K562 (cell line): Measurements from ENCODE around the gene SLC25A31. TPM values are rescaled to one million over a fixed set of nuclear protein-coding genes. Genes with fewer than 3 reads are reported as not detected.

Experiments
- AFF4 ChIP-seq: sonication (generic); formaldehyde crosslinking; IDR thresholded peaks from 2 replicates; pipeline ENCODE4 v1.8.0; 2023; ENCODE audit warnings: mild to moderate bottlenecking, missing genetic modification reagents
- ARNT ChIP-seq, 2 experiments: fragments of 450-650 bp; IDR thresholded peaks; 2 replicates each; pipeline ENCODE4 v1.6.1; 2016; ENCODE audit warnings: mild to moderate bottlenecking in 1 of 2
- GATAD2B ChIP-seq: fragments of 450-650 bp; IDR thresholded peaks from 2 replicates; pipeline ENCODE4 v1.6.1; 2017; ENCODE audit warnings: mild to moderate bottlenecking, borderline replicate concordance
- KDM1A ChIP-seq, 2 experiments: fragments of 450-650 bp; IDR thresholded peaks; 2 replicates each; pipeline ENCODE4 v1.6.1; 2016; ENCODE audit warnings: mild to moderate bottlenecking in 2 of 2
- NBN ChIP-seq: fragments of 450-650 bp; IDR thresholded peaks from 2 replicates; pipeline ENCODE4 v1.6.1; 2016; ENCODE audit warnings: low read depth, mild to moderate bottlenecking
- PHF20 ChIP-seq: fragments of 450-650 bp; IDR thresholded peaks from 2 replicates; pipeline ENCODE4 v1.6.1; 2018; ENCODE audit not compliant: partially characterized antibody
- POLR2A ChIP-seq: fragments of 450-650 bp; conservative IDR thresholded peaks from 2 replicates; pipeline ENCODE4 v1.6.1; 2016
- PYGO2 ChIP-seq: fragments of 450-650 bp; IDR thresholded peaks from 2 replicates; pipeline ENCODE4 v1.6.1; 2016; ENCODE audit warnings: mild to moderate bottlenecking, missing genetic modification characterization, moderate library complexity, missing compliant biosample characterization
- TCF3 ChIP-seq: sonication (generic); formaldehyde crosslinking; IDR thresholded peaks from 2 replicates; pipeline ENCODE4 v1.4.0; 2020; ENCODE audit warnings: mild to moderate bottlenecking, missing genetic modification reagents
- ZBTB5 ChIP-seq: fragments of 450-650 bp; IDR thresholded peaks from 2 replicates; pipeline ENCODE4 v1.6.1; 2017; ENCODE audit warnings: antibody characterized with exemption
- ZBTB7A ChIP-seq: IDR thresholded peaks from 2 replicates; pipeline ENCODE4 v1.6.1; 2011; ENCODE audit warnings: low read depth, mild to moderate bottlenecking, low read length, moderate library complexity, borderline replicate concordance; ENCODE audit not compliant: control insufficient read depth
- ZC3H11A ChIP-seq: IDR thresholded peaks from 2 replicates; pipeline ENCODE4 v1.6.1; 2012; ENCODE audit warnings: low read depth, low read length, improper control_type of control experiment
- ZNF140 ChIP-seq: fragments of 250-450 bp; sonication (Bioruptor Pico); IDR thresholded peaks from 2 replicates; pipeline ENCODE4 v1.8.0; 2021; ENCODE audit warnings: moderate library complexity, mild to moderate bottlenecking, inconsistent platforms
- ZNF24 ChIP-seq: fragments of 450-650 bp; IDR thresholded peaks from 2 replicates; pipeline ENCODE4 v1.6.1; 2016
- ZNF395 ChIP-seq: fragments of 200-800 bp; sonication (Bioruptor generic); IDR thresholded peaks from 2 replicates; pipeline ENCODE4 v1.6.1; 2017; ENCODE audit warnings: missing genetic modification characterization, missing compliant biosample characterization
- ZNF551 ChIP-seq: fragments of 250-450 bp; sonication (Bioruptor Pico); IDR thresholded peaks from 2 replicates; pipeline ENCODE4 v1.5.0; 2021; ENCODE audit warnings: mild to moderate bottlenecking, moderate library complexity
- ZNF707 ChIP-seq: fragments of 250-450 bp; sonication (Bioruptor Pico); conservative IDR thresholded peaks from 2 replicates; pipeline ENCODE4 v1.8.0; 2022; ENCODE audit warnings: inconsistent platforms, mild to moderate bottlenecking, moderate library complexity
- ZNF717 ChIP-seq: fragments of 250-450 bp; sonication (Bioruptor Pico); IDR thresholded peaks from 2 replicates; pipeline ENCODE4 v1.5.0; 2021
- ZZZ3 ChIP-seq: fragments of 450-650 bp; IDR thresholded peaks from 2 replicates; pipeline ENCODE4 v1.6.1; 2016; ENCODE audit warnings: antibody characterized with exemption, mild to moderate bottlenecking, moderate library complexity
- polyA plus RNA-seq, 8 experiments: library from polyadenylated mRNA; depleted of rRNA in 4 of 8; stranded (reverse) in 5 of 8; unstranded in 3 of 8; fragments of >200 nt; fragmentation: Nextera tagmentation in 2 of 8; fragmentation: Illumina TruSeq in 1 of 8; extraction: Ambion mirVana in 2 of 8; extraction: Trizol in 1 of 8; gene quantifications; 2 replicates each; pipeline versions ENCODE4 v1.2.1 to v1.2.3, GENCODE V29; 2011 to 2014; ENCODE audit warnings: inconsistent platforms in 1 of 8, missing spikeins in 1 of 8
- total RNA-seq, 7 experiments: library from RNA; depleted of rRNA in 6 of 7; stranded (reverse); fragments of >200 nt in 6 of 7; fragmentation: Illumina TruSeq in 2 of 7; extraction: Trizol in 2 of 7; gene quantifications; 2 replicates each; pipeline versions ENCODE4 v1.2.1 to v1.2.3, GENCODE V29; 2011 to 2021; ENCODE audit warnings: low replicate concordance in 1 of 7
- TF ChIP-seq, protein P1 (sequence below), 2 experiments: fragments of 450-650 bp; IDR thresholded peaks; 2 replicates each; pipeline ENCODE4 v1.6.1; 2018; ENCODE audit warnings: mild to moderate bottlenecking in 2 of 2, low read depth in 1 of 2; ENCODE audit not compliant: partially characterized antibody in 2 of 2

The SLC25A31 gene
- total and polyA plus RNA-seq, 9 of the 15 experiments (the other 6 are each of a cell fraction or from before 2014, with no cell fraction given) = 0.07 TPM; not detected in 8

DNA sequence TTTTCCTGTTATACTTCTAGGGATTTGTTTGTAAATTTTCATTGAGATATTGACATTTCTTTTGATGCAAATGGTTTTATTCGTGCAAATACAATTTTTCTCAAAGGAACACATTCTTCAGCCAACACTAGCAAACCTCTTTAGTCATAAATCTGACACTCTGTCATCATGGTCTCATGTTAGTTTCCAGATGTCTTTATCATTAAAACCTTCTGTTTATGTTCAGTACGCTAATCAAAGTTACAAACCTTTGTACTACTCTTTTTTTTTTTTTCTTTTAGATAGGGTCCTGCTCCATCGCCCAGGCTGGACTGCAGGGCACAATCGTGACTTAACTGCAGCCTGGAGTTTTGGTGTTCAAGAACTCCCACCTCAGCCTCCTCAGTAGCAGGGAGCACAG is 7.1 kb downstream of the SLC25A31 start (continued):
- no peak for TF ChIP-seq GATAD2B
- TF ChIP-seq ARNT (IDR thresholded peaks at IDR 0.05) = 0 out of 4 replicates have a peak, but pooled peaks of 1 of the 2 experiments have one; percentile 28
- TF ChIP-seq PYGO2 (tag) = no peak
- TF ChIP-seq NBN = no peak
- no peak for TF ChIP-seq ZNF140 (CRISPR knock-in tag)
- TF ChIP-seq POLR2A = no peak
- TF ChIP-seq KDM1A (IDR thresholded peaks at IDR 0.05) = peak; percentile 80 to 84
- no peak for TF ChIP-seq ZBTB7A
- peak; percentile 82 for TF ChIP-seq TCF3 (CRISPR knock-in tag)
- TF ChIP-seq ZNF395 (CRISPR knock-in tag) = no peak
- no peak for TF ChIP-seq PHF20
- TF ChIP-seq, protein P1, sequence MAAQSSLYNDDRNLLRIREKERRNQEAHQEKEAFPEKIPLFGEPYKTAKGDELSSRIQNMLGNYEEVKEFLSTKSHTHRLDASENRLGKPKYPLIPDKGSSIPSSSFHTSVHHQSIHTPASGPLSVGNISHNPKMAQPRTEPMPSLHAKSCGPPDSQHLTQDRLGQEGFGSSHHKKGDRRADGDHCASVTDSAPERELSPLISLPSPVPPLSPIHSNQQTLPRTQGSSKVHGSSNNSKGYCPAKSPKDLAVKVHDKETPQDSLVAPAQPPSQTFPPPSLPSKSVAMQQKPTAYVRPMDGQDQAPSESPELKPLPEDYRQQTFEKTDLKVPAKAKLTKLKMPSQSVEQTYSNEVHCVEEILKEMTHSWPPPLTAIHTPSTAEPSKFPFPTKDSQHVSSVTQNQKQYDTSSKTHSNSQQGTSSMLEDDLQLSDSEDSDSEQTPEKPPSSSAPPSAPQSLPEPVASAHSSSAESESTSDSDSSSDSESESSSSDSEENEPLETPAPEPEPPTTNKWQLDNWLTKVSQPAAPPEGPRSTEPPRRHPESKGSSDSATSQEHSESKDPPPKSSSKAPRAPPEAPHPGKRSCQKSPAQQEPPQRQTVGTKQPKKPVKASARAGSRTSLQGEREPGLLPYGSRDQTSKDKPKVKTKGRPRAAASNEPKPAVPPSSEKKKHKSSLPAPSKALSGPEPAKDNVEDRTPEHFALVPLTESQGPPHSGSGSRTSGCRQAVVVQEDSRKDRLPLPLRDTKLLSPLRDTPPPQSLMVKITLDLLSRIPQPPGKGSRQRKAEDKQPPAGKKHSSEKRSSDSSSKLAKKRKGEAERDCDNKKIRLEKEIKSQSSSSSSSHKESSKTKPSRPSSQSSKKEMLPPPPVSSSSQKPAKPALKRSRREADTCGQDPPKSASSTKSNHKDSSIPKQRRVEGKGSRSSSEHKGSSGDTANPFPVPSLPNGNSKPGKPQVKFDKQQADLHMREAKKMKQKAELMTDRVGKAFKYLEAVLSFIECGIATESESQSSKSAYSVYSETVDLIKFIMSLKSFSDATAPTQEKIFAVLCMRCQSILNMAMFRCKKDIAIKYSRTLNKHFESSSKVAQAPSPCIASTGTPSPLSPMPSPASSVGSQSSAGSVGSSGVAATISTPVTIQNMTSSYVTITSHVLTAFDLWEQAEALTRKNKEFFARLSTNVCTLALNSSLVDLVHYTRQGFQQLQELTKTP (IDR thresholded peaks at IDR 0.05; ENCODE audit: low read depth in 1 of 2, partially characterized antibody in 2 of 2) = no peak
- TF ChIP-seq ZZZ3 = no peak
- no peak for TF ChIP-seq ZNF717
- no peak for TF ChIP-seq ZBTB5
- no peak for TF ChIP-seq ZNF707 (CRISPR knock-in tag)
- TF ChIP-seq ZNF551 (CRISPR knock-in tag) = no peak
- TF ChIP-seq ZC3H11A = no peak
- no peak for TF ChIP-seq AFF4 (CRISPR knock-in tag)
- no peak for TF ChIP-seq ZNF24
